HG02798 (cell line): ENCODE data around the gene FAM171A2.
"Not testable (repeated sequence)": the region's sequence is repeated elsewhere in the genome, so short reads cannot be mapped to it uniquely, and the experiment has no call there.

Source experiments
- ATAC-seq: cut with Tn5 transposase; IDR thresholded peaks from one replicate; pipeline ENCODE4 v1.9.1; 2021; ENCODE audit warnings: mild to moderate bottlenecking; ENCODE audit not compliant: unreplicated experiment, poor library complexity

FAM171A2 gene

GRCh38 chr17:44348234-44348987 is 15.2 kb downstream of the FAM171A2 start:
- ATAC-seq, result peak; percentile 34

GRCh38 chr17:44347206-44348055 is 16.2 kb downstream of the FAM171A2 start:
- not testable (repeated sequence) for ATAC-seq

GRCh38 chr17:44346064-44346844 is 17.4 kb downstream of the FAM171A2 start:
- no peak for ATAC-seq

- peak; percentile 8 for ATAC-seq
Measured at GRCh38 chr17:44345454-44346026, 18.1 kb downstream of the FAM171A2 start.

- peak; percentile 76 for ATAC-seq
Measured at GRCh38 chr17:44344939-44345453, 18.7 kb downstream of the FAM171A2 start, which contains the start of gene GRN. TSS of gene GRN (plus strand) at chr17:44345302. CDS start at chr17:44349165, 3,863 bp downstream.

GRCh38 chr17:44343510-44344209 is 20.0 kb downstream of the FAM171A2 start:
- ATAC-seq, result no peak

- not testable (repeated sequence) for ATAC-seq
Measured at GRCh38 chr17:44340553-44340952, 23.1 kb downstream of the FAM171A2 start.

- ATAC-seq, result no peak
Measured at GRCh38 chr17:44338702-44339101, 25.0 kb downstream of the FAM171A2 start.

GRCh38 chr17:44335968-44336367 is 27.7 kb downstream of the FAM171A2 start:
- no peak for ATAC-seq

- no peak for ATAC-seq
Measured at GRCh38 chr17:44335564-44335963, 28.1 kb downstream of the FAM171A2 start.

- no peak for ATAC-seq
Measured at GRCh38 chr17:44334727-44335126, 28.9 kb downstream of the FAM171A2 start.

- no peak for ATAC-seq
Measured at GRCh38 chr17:44334315-44334714, 29.3 kb downstream of the FAM171A2 start.

- no peak for ATAC-seq
Measured at GRCh38 chr17:44333371-44333770, 30.3 kb downstream of the FAM171A2 start.

- ATAC-seq, result no peak
Measured at GRCh38 chr17:44331249-44331760, 32.3 kb downstream of the FAM171A2 start.

GRCh38 chr17:44330263-44330662 is 33.4 kb downstream of the FAM171A2 start:
- ATAC-seq, result not testable (repeated sequence)

- not testable (repeated sequence) for ATAC-seq
Measured at GRCh38 chr17:44329516-44329915, 34.1 kb downstream of the FAM171A2 start.

GRCh38 chr17:44327715-44328449 is 35.8 kb downstream of the FAM171A2 start:
- no peak for ATAC-seq

- peak; percentile 59 for ATAC-seq
Measured at GRCh38 chr17:44326861-44327444, 36.7 kb downstream of the FAM171A2 start.
